Left kidney (tissue), 2 donors: ENCODE measurements around the gene HOXD3. TPM values are rescaled to one million over a fixed set of nuclear protein-coding genes. Genes with fewer than 3 reads are reported as not detected.

Experiments
- DNase-seq: peaks from one replicate; pipeline ENCODE4 v3.0.0-alpha.2; 2013
- polyA plus RNA-seq: library from polyadenylated mRNA; unstranded; fragments of 120-200 nt; gene quantifications from one replicate; pipeline ENCODE4 v1.2.1, GENCODE V29; 2013; ENCODE audit not compliant: insufficient read length

Gene HOXD3
- polyA plus RNA-seq, 1 donor: 26.1 TPM

DNA sequence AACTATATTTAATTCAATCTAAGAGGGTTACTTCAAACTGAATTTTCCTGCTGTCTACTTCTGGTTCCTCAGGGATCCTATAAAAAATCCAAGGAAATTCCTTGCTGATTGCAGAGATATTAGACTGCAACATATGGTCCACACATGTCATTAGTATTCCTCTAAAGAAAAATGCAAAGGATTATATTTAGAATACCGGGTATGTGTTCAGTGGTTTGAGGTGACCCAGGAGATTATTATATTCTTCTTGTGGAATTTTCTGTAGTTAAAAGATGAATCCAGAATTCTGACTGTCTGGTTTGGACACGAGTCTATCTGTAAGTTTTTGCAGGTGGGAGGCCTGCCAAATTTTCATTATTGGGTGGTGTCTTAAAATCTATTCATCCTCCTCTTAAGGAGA lies 49.6 kb downstream of the HOXD3 start:
- no peak for DNase-seq

DNA sequence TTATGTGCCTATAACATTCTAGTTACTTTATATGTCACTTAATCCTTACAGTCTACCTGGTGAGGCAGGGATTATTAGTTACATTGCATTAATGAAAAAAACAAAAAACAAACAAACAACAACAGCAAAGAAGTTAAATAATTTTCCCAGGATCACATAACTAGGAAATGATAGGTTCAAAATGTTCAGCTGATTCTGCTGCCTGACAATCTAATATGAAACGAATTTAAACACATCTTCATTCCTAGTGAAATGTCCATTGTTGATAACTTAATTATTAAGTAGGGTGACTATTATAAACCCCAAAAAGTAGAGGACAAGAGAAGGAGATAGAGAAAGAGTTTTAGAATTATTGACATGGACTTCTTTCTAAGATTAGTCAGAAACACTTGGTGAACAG lies 54.0 kb downstream of the HOXD3 start:
- no peak for DNase-seq

GRCh38 chr2:176212276-176212675 lies 55.2 kb downstream of the HOXD3 start:
- no peak for DNase-seq

DNA sequence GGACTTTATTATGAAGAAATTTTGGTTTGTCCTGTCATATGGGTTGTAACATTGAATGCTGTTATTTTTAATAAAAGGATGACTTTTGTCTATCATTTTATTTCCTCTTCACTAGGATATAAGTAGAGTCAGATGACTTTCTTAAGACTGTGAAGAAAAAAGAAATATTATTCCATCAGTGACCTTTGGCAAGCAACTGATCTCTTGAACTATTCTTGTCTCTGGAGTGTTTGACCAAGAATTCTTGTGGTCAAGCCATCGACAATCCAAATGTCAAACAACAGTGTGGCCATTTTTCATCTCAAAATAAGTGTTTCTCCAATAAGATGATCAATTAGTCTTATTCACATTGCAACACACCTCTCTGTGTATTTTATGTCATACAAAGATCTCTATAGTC lies 56.3 kb downstream of the HOXD3 start:
- DNase-seq: no peak

Other genes starting within 250 kb of the HOXD3 start
- 25.7 TPM for gene LNPK, start 155.0 kb upstream of the HOXD3 start, polyA plus RNA-seq
- gene EVX2, start 73.3 kb upstream of the HOXD3 start, polyA plus RNA-seq: not detected
- gene HOXD13, start 64.6 kb upstream of the HOXD3 start, polyA plus RNA-seq: 0.20 TPM
- 0.32 TPM for gene HOXD12, start 57.5 kb upstream of the HOXD3 start, polyA plus RNA-seq
- 63.7 TPM for gene HOXD11, start 50.0 kb upstream of the HOXD3 start, polyA plus RNA-seq
- 220 TPM for gene HOXD10, start 40.5 kb upstream of the HOXD3 start, polyA plus RNA-seq
- gene HOXD9, start 34.6 kb upstream of the HOXD3 start, polyA plus RNA-seq: 84.0 TPM
- gene HOXD8, start 27.6 kb upstream of the HOXD3 start, polyA plus RNA-seq: 170 TPM
- gene HOXD4, start 5.8 kb upstream of the HOXD3 start, polyA plus RNA-seq: 60.4 TPM
- 10.1 TPM for gene HOXD1, start 31.4 kb downstream of the HOXD3 start, polyA plus RNA-seq
- 88.7 TPM for gene MTX2, start 112.1 kb downstream of the HOXD3 start, polyA plus RNA-seq